Right lung (tissue), 5 donors: ENCODE measurements around the gene KLHL29. TPM values are rescaled to one million over a fixed set of nuclear protein-coding genes. Genes with fewer than 3 reads are reported as not detected.

Experiments used
- DNase-seq, 2 donors: peaks; one replicate each; pipeline ENCODE4 v3.0.0-alpha.2; 2013
- polyA plus RNA-seq, 5 donors: library from polyadenylated mRNA; unstranded; fragments of 120-200 nt; gene quantifications; one replicate each; pipeline versions ENCODE4 v1.2.1 to v1.2.3, GENCODE V29; 2013; ENCODE audit warnings: inconsistent platforms in 1 of 5, low replicate concordance in 1 of 5; ENCODE audit not compliant: insufficient read length in 5 of 5, insufficient read depth in 1 of 5

The KLHL29 gene
- polyA plus RNA-seq, 5 donors, result 1.6 to 2.7 (median 2.1) TPM

DNA sequence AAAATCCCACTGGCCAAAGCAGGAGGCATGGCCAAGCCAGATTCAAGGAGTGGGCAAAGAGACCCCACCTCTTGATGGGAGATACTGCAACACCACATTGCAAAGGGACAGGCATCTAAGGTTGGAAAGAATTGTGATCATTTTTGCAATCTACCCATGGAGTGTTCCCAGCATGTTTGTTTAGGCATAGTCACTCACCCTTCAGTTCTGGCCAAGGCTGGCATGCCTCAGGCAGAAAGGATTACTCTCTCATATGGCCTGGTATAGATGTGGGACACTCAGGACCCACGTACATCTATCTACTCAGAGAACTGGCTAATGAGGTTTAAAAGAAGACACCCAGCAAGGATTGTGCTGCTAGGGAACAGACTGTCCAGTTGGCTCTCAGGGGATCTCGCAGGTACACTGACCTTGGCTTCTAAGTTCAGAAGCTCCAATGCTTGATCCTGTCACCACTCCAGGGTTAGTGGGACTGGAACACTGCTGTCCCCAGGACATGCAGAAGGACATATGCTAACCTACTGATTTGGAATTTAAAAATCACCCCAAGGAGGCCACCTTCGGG lies 183.7 kb downstream of the KLHL29 start:
- no peak for DNase-seq

GRCh38 chr2:23569761-23570365 lies 184.9 kb downstream of the KLHL29 start:
- no peak for DNase-seq

DNA sequence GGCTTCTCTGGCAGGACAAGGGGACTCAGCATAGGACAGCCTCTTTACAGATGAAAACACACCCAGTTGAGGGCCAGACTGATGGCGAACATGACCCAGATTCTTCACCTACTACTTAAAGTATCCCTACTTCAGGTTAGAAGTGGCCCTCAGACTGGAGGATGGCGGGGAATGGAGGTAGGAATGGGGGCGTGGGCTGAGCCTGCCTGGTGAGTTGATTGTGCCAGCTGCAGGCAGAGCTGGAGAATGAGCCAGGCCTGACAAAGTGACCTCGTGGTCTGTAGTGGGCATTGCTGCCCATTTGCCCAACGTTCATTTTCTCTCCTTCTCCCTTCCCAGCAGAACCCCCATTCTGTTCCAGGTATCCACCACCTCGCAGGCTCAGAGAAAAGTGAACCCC lies 186.1 kb downstream of the KLHL29 start:
- no peak for DNase-seq

GRCh38 chr2:23571527-23572282 lies 186.7 kb downstream of the KLHL29 start:
- DNase-seq, result no peak

DNA sequence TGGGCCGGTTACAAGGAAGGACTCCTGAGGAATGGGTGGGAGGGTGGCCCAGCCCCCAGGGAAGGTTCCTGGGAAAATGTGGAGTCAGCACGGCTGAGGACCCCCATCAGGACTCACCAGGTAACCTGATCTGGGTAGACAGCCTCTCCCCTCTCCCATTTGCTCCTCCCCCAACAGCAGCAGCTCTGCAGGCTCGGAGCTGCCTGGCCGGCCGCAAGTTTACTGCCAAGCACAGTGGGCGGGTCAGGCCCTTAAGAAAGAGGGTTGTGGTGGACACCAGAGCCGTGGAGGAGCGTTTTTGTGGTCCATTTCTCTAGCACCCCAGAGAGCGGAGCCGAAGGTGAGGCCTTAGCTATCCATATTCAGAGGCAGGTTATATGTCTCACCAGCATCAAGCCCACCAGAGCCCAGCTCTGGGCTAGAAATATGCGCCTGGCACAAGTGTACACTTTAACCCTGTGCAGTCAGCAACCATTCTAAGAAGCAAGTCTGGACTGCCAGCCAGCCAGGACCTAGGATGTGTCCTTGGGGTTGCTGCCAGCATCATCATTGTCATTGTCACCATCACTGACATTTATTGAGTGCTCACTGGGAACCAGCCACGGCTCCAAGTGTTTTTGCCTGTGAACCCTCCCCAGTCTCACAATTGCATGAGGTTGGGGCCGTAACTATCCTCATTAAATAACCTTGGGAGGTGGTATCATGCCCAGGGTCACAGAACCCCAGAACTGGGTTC lies 190.1 kb downstream of the KLHL29 start:
- DNase-seq, result no peak

- no peak for DNase-seq
These were observed 194.1 kb downstream of the KLHL29 start for GRCh38 chr2:23578964-23579671.

- no peak for DNase-seq
These were observed 194.7 kb downstream of the KLHL29 start for GRCh38 chr2:23579674-23580073.

GRCh38 chr2:23583467-23583866 lies 198.5 kb downstream of the KLHL29 start:
- no peak for DNase-seq

GRCh38 chr2:23584054-23584745 lies 199.2 kb downstream of the KLHL29 start:
- no peak for DNase-seq

DNA sequence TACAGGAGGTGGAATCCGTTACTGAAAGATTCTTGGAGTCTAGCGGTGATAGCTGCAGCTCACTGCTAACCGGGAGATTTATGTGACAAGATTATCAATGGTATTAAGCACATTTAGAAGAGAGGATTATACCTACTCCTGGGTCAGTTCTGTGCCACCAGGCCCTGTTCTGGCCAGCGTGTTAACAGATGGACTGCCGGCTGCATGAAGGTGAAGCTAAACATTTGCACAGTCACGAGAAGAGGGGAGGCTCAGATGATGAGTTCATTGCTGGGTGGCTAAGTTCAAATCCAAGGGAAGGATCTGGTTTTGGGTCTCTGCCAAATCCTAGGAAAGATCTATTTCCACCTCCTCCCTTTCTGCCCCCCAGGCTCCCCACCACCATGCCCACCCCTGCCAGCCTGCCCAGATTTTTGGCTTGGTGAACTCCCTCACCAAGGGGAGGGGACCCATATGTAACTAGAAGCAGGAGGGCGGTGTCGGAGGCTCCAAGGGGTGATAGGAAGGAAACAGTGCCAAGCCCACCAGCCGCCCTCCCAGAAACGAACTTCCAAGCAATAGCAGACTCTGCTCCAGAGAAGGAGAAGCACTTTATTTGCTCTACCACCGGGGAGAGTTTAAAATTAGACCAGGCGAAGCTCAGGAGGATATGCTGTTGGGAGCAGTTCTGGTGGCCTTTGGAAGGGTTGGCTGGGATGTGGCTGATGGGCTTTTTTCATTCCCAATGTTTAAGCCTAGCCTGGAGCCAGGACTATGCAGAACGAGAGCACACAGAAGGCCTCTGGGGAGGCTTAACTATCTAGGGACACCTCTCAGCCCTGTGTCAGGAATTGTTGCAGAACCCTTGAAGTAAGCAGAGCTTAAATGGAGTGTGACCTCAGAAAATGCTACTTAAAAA lies 200.5 kb downstream of the KLHL29 start:
- no peak for DNase-seq

DNA sequence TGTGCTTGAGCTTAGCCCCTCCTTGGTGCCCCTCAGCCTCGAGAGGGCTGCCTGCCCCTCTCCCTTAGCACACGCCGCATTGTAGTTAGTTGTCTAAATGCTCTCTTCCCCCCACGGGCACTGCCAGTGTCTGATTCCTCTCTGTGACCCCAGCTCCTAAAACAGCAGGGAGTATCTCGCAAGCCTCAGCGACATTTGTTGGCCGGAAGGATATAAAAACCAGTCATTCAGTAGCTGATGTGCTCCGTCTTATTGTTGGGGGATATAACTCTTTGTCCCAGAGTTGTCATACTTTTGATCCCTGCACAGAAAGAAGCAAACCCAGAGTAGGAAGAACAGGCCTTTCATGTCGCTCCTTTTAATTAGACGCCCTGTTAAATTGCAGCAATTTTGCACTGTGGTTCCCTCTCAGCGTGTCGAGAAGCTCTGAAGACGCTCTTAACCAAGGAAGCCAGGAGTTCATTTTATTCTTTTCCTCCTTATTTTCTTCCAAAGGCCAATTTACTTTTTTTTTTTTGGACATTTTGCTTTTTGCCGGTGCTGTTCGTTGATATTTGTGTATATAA lies 201.8 kb downstream of the KLHL29 start:
- DNase-seq, result no peak

DNA sequence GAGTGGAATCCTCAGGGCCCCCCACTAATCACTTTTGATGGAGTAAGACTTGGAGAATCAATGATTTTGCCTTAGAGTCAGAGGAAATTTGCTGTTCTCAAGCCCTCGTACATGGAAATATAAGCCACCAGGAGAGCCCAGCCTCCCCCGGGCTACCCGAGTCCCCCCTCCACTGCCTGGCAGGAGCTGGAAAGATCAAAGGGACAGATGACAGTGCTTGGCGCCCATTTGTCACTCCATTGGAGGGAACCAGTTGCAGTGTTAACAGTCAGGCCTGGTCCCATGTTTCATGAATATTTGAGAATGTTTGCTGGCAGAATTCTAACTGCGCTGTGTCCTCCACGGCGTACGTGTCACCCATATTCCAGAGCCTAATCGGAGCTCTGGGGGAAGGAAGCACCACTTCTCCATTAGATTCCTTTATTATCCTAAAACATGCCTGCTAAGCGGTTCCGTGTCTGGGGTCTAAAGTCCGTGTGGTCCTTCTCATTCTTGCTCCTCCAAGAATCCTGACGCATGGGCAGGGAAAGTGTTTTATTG lies 202.4 kb downstream of the KLHL29 start:
- DNase-seq, result no peak

DNA sequence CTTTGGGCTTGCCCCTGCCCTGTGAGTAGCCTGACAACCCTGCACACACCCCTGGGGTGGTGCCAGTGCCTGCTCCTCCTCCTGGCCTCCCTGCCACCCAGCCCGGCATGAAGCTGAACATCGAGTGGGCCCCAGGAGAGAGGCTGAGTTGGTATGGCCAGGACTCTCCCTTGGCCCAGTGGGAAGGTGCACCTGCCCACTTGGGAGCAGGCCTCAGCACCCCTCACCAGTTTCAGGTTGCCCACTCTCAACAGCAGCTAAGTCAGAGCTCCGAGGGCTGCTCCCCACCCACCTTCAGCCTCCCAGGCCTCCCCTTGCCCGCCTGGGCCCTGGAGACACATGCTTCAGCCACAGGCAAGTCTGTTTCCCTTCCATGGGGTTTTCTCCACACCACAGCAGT lies 203.1 kb downstream of the KLHL29 start:
- no peak for DNase-seq

DNA sequence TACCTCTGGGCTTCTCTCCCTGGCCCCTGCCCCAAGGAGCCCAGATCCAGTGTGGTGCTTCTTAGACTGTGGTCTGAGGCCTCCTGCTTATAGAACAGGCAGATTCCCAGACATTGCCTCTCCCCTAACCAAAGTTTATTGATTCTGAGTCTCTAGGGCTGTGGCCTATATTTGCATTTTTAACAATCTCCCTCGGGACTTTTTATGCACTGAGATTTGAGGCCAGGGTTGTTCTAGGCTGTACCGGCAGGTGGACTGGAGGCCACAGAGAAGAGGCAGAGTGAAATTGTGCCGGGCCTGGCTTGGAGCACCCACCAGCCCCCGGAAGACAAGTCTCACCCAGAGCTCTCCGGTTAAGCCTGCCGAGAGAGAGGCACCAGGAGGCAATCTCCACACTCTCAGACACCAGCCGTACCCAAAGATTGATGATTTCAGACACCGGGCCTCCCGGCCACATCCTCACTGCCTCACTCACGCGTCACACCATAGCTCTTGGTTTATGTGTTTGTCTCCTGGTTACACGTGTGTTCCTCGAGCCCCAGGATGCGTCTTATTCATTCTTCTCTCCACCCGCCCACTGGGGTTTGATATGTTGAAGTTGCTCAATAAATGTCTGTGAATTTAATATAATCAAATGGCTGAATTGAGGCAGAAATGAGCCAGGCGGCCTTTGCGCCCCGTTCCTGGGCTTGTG lies 203.7 kb downstream of the KLHL29 start:
- DNase-seq, result no peak

DNA sequence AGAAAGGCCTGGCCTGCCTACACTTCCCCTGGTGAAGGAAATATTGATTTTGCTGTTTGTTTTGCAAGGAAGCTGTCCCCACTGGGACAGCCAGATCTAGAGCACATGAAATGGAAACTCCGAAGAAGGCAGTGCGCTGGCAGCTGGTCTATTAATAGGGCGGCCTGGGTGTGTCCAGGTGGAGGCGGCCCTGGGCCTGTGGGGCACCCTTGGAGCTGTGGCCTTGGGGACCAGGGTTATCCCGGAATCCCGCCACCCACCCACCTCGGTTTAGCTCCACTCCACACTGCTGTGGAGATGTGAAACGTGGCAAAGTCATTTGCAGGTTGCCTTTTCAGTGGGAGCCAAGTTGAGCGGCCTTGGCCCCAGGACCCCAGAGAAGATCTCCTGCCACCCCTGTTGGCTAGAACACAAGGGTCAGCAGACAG lies 204.3 kb downstream of the KLHL29 start:
- DNase-seq, result no peak

DNA sequence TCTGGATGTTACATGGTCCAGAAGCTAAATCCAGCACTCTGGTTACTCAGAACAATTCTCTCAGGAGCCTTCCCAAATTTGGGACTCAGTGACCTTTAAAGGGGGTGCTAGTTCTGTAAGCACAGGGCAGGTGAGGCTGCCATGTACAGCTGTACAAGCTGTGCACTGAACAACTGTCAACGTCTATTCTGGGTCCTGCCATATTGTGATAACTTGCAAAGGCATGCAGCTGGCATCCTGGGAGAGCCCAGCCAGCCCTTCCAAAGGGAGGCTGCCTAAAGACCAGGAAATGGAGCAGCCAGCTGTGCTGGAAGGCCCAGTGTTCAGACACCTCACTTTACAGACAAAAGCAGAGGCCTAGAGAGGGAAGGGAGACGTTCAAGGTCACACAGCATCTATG lies 204.8 kb downstream of the KLHL29 start:
- no peak for DNase-seq

- no peak for DNase-seq
These were observed 205.4 kb downstream of the KLHL29 start for GRCh38 chr2:23590241-23590869.

GRCh38 chr2:23591111-23591510 lies 206.1 kb downstream of the KLHL29 start:
- DNase-seq, result no peak
